ENCODE measurements around the gene OR51I2. TPM values are rescaled to one million over a fixed set of nuclear protein-coding genes. Genes with fewer than 3 reads are reported as not detected.

Gene OR51I2
- total RNA-seq, 1 donor, result not detected

DNA sequence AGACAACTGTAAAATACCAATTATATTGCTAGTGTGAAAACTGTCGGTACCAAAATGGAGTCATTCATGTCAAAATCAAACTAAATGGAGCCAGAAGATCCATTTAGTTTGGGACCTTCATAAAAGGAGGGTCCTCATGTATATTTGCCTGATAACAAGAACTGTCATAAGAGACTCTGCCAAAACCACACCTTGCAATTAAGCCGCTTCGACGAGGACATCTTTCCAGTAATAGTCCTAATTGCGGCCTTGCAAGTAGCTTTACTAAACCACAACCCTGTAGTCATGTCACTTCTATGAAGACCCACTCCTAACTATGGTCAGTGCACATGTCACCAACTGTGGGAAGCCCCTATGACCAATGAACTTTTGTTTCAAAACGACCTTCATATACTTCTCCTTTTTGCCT is 51.3 kb downstream of the OR51I2 start:
- TF ChIP-seq, protein P1, sequence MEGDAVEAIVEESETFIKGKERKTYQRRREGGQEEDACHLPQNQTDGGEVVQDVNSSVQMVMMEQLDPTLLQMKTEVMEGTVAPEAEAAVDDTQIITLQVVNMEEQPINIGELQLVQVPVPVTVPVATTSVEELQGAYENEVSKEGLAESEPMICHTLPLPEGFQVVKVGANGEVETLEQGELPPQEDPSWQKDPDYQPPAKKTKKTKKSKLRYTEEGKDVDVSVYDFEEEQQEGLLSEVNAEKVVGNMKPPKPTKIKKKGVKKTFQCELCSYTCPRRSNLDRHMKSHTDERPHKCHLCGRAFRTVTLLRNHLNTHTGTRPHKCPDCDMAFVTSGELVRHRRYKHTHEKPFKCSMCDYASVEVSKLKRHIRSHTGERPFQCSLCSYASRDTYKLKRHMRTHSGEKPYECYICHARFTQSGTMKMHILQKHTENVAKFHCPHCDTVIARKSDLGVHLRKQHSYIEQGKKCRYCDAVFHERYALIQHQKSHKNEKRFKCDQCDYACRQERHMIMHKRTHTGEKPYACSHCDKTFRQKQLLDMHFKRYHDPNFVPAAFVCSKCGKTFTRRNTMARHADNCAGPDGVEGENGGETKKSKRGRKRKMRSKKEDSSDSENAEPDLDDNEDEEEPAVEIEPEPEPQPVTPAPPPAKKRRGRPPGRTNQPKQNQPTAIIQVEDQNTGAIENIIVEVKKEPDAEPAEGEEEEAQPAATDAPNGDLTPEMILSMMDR (IDR thresholded peaks at IDR 0.05; ENCODE audit: insufficient read depth, low read length), result no peak
- H3K4me3 ChIP-seq (ENCODE audit: low read depth, low read length), result no peak overlapping the region
- no peak for DNase-seq (ENCODE audit: low read depth)

DNA sequence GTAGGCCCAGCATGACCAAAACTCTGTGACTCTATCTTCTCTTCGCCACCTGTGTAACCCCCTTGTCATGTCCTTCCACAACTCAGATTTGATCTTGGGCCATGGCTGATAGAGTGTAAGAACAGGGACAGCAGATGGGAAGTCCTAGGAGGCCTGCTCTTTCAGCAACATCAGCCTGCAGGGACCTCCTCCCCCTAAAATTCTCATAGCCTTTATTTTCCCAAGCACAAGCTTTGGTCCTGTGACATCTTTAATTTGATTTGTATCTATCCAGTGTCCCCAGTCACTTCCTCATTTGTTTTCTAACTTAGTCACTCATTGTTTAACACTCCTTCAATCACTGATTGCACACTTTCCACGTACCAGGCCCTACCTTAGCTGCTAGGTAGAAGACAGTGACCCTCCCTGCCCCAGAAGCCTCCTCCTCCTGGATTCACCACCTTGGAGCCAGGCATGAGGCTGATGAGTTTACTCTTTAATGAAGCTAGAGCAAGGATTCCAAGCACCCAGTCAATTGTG is 55.3 kb downstream of the OR51I2 start:
- DNase-seq (ENCODE audit: low read depth), result no peak
- TF ChIP-seq, protein P1 (IDR thresholded peaks at IDR 0.05; ENCODE audit: insufficient read depth, low read length), result no peak
- H3K4me3 ChIP-seq (ENCODE audit: low read depth, low read length), result no peak overlapping the region

DNA sequence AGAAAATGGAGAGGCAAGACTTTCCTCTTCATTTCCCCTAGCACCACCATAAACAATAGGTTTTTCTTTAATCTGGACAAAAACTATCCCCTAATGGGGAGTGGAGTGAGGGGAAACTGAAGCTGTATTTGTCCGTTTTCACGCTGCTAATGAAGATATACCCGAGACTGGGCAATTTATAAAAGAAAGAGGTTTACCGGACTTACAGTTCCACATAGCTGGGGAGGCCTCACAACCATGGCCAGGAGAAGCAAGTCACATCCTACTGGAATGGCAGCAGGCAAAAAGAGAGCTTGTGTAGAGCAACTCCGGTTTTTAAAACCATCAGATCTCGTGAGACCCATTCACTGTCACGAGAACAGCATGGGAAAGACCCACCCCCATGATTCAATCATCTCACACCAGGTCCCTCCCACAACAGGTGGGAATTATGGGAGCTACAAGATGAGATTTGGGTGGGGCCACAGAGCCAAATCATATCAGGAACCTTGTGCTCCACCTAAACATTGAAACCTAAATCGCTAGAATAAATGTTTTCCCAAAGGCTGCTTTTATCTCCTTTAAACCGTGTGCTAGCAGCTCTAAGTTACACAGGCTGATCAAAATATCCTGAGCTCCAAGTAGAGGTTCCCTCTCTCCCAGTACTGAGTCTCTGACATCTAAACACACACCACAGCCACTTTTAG is 56.4 kb downstream of the OR51I2 start:
- TF ChIP-seq, protein P1 (IDR thresholded peaks at IDR 0.05; ENCODE audit: insufficient read depth, low read length), result no peak
- H3K4me3 ChIP-seq (ENCODE audit: low read depth, low read length), result no peak overlapping the region
- no peak for DNase-seq (ENCODE audit: low read depth)

Other genes with a start within 250 kb of the OR51I2 start
- not detected in 2 replicates for gene OR51V1, start 248.6 kb upstream of the OR51I2 start, total RNA-seq (ENCODE audit: low replicate concordance)
- gene HBB, start 222.3 kb upstream of the OR51I2 start, total RNA-seq (ENCODE audit: low replicate concordance), result not detected in 2 replicates
- 4.8 TPM in 1 of 2 replicates, not detected in the other for gene HBD, start 214.8 kb upstream of the OR51I2 start, total RNA-seq (ENCODE audit: low replicate concordance)
- not detected in 2 replicates for gene HBG1, start 199.5 kb upstream of the OR51I2 start, total RNA-seq (ENCODE audit: low replicate concordance)
- gene HBG2, start 194.5 kb upstream of the OR51I2 start, total RNA-seq (ENCODE audit: low replicate concordance), result not detected in 2 replicates
- gene HBE1, start 179.4 kb upstream of the OR51I2 start, total RNA-seq (ENCODE audit: low replicate concordance), result not detected in 2 replicates
- 0.18 TPM in 1 of 2 replicates, not detected in the other for gene OR51B4, start 147.4 kb upstream of the OR51I2 start, total RNA-seq (ENCODE audit: low replicate concordance)
- not detected in 2 replicates for gene OR51B2, start 125.0 kb upstream of the OR51I2 start, total RNA-seq (ENCODE audit: low replicate concordance)
- not detected in 2 replicates for gene OR51B5, start 105.8 kb upstream of the OR51I2 start, total RNA-seq (ENCODE audit: low replicate concordance)
- gene OR51B6, start 97.8 kb upstream of the OR51I2 start, total RNA-seq (ENCODE audit: low replicate concordance), result not detected in 2 replicates
- under 0.01 TPM in 1 of 2 replicates, not detected in the other for gene OR51M1, start 65.5 kb upstream of the OR51I2 start, total RNA-seq (ENCODE audit: low replicate concordance)
- not detected in 2 replicates for gene OR51Q1, start 27.2 kb upstream of the OR51I2 start, total RNA-seq (ENCODE audit: low replicate concordance)
- 0.09 TPM in 1 of 2 replicates, not detected in the other for gene OR51I1, start 7.8 kb upstream of the OR51I2 start, total RNA-seq (ENCODE audit: low replicate concordance)
- gene OR52D1, start 39.4 kb downstream of the OR51I2 start, total RNA-seq (ENCODE audit: low replicate concordance), result not detected in 2 replicates
- 0.09 TPM in 1 of 2 replicates, not detected in the other for gene UBQLN3, start 60.6 kb downstream of the OR51I2 start, total RNA-seq (ENCODE audit: low replicate concordance)
- gene UBQLNL, start 67.4 kb downstream of the OR51I2 start, total RNA-seq (ENCODE audit: low replicate concordance), result 0.36 and 0.41 TPM in 2 replicates
- 0.41 and 0.81 TPM in 2 replicates for gene OR52H1, start 99.2 kb downstream of the OR51I2 start, total RNA-seq (ENCODE audit: low replicate concordance)
- gene OR52B6, start 131.6 kb downstream of the OR51I2 start, total RNA-seq (ENCODE audit: low replicate concordance), result not detected in 2 replicates
- 4.7 and 5.3 TPM in 2 replicates for gene TRIM6, start 147.3 kb downstream of the OR51I2 start, total RNA-seq (ENCODE audit: low replicate concordance)
- 15.5 and 41.0 TPM in 2 replicates for gene TRIM34, start 175.7 kb downstream of the OR51I2 start, total RNA-seq (ENCODE audit: low replicate concordance)
- gene TRIM5, start 235.8 kb downstream of the OR51I2 start, total RNA-seq (ENCODE audit: low replicate concordance), result 32.5 and 38.5 TPM in 2 replicates
- 73.8 and 93.1 TPM in 2 replicates for gene TRIM22, start 240.5 kb downstream of the OR51I2 start, total RNA-seq (ENCODE audit: low replicate concordance)

Measured in fibroblast of the aortic adventitia (primary cell).